Gastrocnemius medialis (tissue), 4 donors: ENCODE measurements around the gene TSR3. TPM values are rescaled to one million over a fixed set of nuclear protein-coding genes. Genes with fewer than 3 reads are reported as not detected.

Source experiments
- ATAC-seq, 2 donors: fragments of 150-250 bp; one replicate each; pipeline ENCODE4 v1.9.1; 2016
- DNase-seq, 2 donors: peaks; one replicate each; pipeline ENCODE4 v3.0.0-alpha.2; 2019
- H3K27ac ChIP-seq, 4 donors: fragments of 200-600 bp; sonication (generic); 1 replicate in 1 of 4; 2 replicates in 3 of 4; pipeline ENCODE4 v1.5.1; 2016 to 2018; ENCODE audit warnings: mild to moderate bottlenecking in 2 of 4, moderate library complexity in 1 of 4
- H3K27me3 ChIP-seq, 3 donors: fragments of 200-600 bp; sonication (generic) in 2 of 3; 1 replicate in 1 of 3; 2 replicates in 2 of 3; pipeline versions ENCODE4 v1.5.1 to v1.6.0; 2016 to 2019; ENCODE audit warnings: mild to moderate bottlenecking in 1 of 3, moderate library complexity in 1 of 3
- H3K36me3 ChIP-seq, 2 donors: fragments of 200-600 bp; sonication (generic) in 1 of 2; one replicate each; pipeline ENCODE4 v1.5.1; 2017 to 2018
- H3K4me1 ChIP-seq, 2 donors: fragments of 200-600 bp; sonication (generic) in 1 of 2; one replicate each; pipeline ENCODE4 v1.5.1; 2016 to 2017; ENCODE audit warnings: mild to moderate bottlenecking in 2 of 2
- H3K4me3 ChIP-seq, 4 donors: fragments of 200-600 bp; sonication (generic) in 3 of 4; 1 replicate in 1 of 4; 2 replicates in 3 of 4; pipeline ENCODE4 v1.5.1; 2016 to 2019; ENCODE audit warnings: mild to moderate bottlenecking in 2 of 4
- H3K9me3 ChIP-seq, 3 donors: fragments of 200-600 bp; sonication (generic) in 2 of 3; 1 replicate in 1 of 3; 2 replicates in 2 of 3; pipeline ENCODE4 v1.5.1; 2016 to 2019
- POLR2A ChIP-seq, 2 donors: fragments of 450-650 bp; IDR thresholded peaks; one replicate each; pipeline ENCODE4 v1.6.1; 2017; ENCODE audit warnings: antibody characterized with exemption in 2 of 2, mild to moderate bottlenecking in 2 of 2, moderate library complexity in 2 of 2
- in situ Hi-C, 4 donors: fragments of 200-750 bp; cut with MboI; loops; one replicate each; pipeline versions ENCODE4 v1.15.0 to v1.8.0; 2017; ENCODE audit warnings: low sequenced_read_pairs in 4 of 4
- intact Hi-C: fragments of 100-400 bp; cut with DNase I; formaldehyde crosslinking; loops from one replicate; pipeline ENCODE4 v1.15.1; 2023; ENCODE audit warnings: low total_unique reads
- total RNA-seq, 4 donors: library from RNA; depleted of rRNA; stranded (reverse); fragments of >200 nt; gene quantifications; one replicate each; pipeline versions ENCODE4 v1.1.0 to v1.2.3, GENCODE V29; 2016
- TF ChIP-seq, protein P1 (sequence below), 5 experiments: fragments of 450-650 bp in 3 of 5; fragments of 200-600 bp in 2 of 5; sonication (generic) in 2 of 5; IDR thresholded peaks in 4 of 5; conservative IDR thresholded peaks in 1 of 5; 1 replicate in 4 of 5; 2 replicates in 1 of 5; pipeline ENCODE4 v1.5.1; 2016 to 2019; ENCODE audit warnings: antibody characterized with exemption in 5 of 5, mild to moderate bottlenecking in 3 of 5, moderate library complexity in 3 of 5

Gene TSR3
- total RNA-seq, 4 donors from 2014 or later, result 63.3 to 103 (median 72.4) TPM

GRCh38 chr16:1397779-1398178 is 46.1 kb upstream of the TSR3 start:
- no peak for DNase-seq
- intact Hi-C loops, result no loop called here
- no peak for ATAC-seq

DNA sequence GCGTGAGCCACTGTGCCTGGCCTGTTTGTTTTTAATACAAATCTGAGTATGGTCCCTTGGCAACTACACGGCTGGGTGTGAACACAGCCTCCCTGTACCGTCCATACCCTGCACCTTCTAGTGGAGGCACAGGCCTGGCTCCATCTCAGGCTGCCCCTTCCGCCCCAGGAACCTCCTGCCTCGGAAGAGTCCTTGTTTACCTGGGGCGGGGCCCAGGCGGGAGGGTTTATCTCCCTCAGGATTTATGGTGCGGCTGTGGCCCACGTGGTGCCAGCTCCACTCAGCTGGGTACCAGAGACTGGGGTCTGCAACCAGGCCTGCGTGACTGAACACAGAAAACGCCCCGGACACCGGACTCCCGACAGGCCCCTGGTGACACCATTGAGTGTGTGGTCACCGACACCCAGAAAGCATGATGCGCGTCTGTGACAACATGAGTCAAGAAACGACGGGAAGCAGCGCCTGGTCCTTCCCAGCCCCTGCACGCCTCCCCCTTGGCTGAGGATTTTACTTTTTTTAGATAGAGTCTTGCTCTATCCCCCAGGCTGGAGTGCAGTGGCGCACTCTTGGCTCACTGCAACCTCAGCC is 43.9 kb upstream of the TSR3 start:
- in situ Hi-C loops (no loop called here), intact Hi-C loops (no loop called here)
- Histone ChIP-seq H3K27me3 (no peaks in the 10 kb centered on the region), H3K4me1 (no peaks in the 10 kb centered on the region), H3K36me3 (peaks cover 0 to 44% of the 10 kb centered on the region in 2 donors), H3K9me3 (no peaks in the 10 kb centered on the region), H3K4me3 (no peak overlapping the region), H3K27ac (no peak overlapping the region)
- ATAC-seq, result no peak
- TF ChIP-seq, protein P1, sequence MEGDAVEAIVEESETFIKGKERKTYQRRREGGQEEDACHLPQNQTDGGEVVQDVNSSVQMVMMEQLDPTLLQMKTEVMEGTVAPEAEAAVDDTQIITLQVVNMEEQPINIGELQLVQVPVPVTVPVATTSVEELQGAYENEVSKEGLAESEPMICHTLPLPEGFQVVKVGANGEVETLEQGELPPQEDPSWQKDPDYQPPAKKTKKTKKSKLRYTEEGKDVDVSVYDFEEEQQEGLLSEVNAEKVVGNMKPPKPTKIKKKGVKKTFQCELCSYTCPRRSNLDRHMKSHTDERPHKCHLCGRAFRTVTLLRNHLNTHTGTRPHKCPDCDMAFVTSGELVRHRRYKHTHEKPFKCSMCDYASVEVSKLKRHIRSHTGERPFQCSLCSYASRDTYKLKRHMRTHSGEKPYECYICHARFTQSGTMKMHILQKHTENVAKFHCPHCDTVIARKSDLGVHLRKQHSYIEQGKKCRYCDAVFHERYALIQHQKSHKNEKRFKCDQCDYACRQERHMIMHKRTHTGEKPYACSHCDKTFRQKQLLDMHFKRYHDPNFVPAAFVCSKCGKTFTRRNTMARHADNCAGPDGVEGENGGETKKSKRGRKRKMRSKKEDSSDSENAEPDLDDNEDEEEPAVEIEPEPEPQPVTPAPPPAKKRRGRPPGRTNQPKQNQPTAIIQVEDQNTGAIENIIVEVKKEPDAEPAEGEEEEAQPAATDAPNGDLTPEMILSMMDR (IDR thresholded peaks at IDR 0.05 in 4 of 5, conservative IDR thresholded peaks at IDR 0.05 in 1 of 5), result no peak
- no peak for TF ChIP-seq POLR2A (IDR thresholded peaks at IDR 0.05)
- DNase-seq, result no peak

More at GRCh38 chr16:1397779-1398178, 46.1 kb upstream of the TSR3 start:
- peaks cover 0 to 51% of the 10 kb centered on the region in 2 donors for H3K36me3 ChIP-seq
- H3K9me3 ChIP-seq, result no peaks in the 10 kb centered on the region
- TF ChIP-seq, protein P1 (IDR thresholded peaks at IDR 0.05 in 4 of 5, conservative IDR thresholded peaks at IDR 0.05 in 1 of 5), result no peak
- no peak for TF ChIP-seq POLR2A (IDR thresholded peaks at IDR 0.05)
- H3K27ac ChIP-seq, result no peak overlapping the region
- H3K4me3 ChIP-seq, result no peak overlapping the region
- in situ Hi-C loops, result no loop called here
- no peaks in the 10 kb centered on the region for H3K27me3 ChIP-seq
- no peaks in the 10 kb centered on the region for H3K4me1 ChIP-seq

- Histone ChIP-seq H3K27ac (no peak overlapping the region), H3K9me3 (no peaks in the 10 kb centered on the region), H3K4me1 (no peaks in the 10 kb centered on the region), H3K27me3 (no peaks in the 10 kb centered on the region), H3K36me3 (peaks cover 0 to 48% of the 10 kb centered on the region in 2 donors), H3K4me3 (no peak overlapping the region)
- no peak for ATAC-seq
- TF ChIP-seq, protein P1 (IDR thresholded peaks at IDR 0.05 in 4 of 5, conservative IDR thresholded peaks at IDR 0.05 in 1 of 5), result no peak
- TF ChIP-seq POLR2A (IDR thresholded peaks at IDR 0.05), result no peak
- no peak for DNase-seq
- in situ Hi-C loops, result no loop called here
- intact Hi-C loops, result no loop called here
Measured at GRCh38 chr16:1394367-1394951, 42.8 kb upstream of the TSR3 start.

GRCh38 chr16:1393613-1394176 is 42.0 kb upstream of the TSR3 start:
- Histone ChIP-seq H3K27me3 (no peaks in the 10 kb centered on the region), H3K27ac (no peak overlapping the region), H3K36me3 (peaks cover 0 to 42% of the 10 kb centered on the region in 2 donors), H3K4me1 (no peaks in the 10 kb centered on the region), H3K4me3 (no peak overlapping the region), H3K9me3 (no peaks in the 10 kb centered on the region)
- no peak for DNase-seq
- TF ChIP-seq POLR2A (IDR thresholded peaks at IDR 0.05), result no peak
- TF ChIP-seq, protein P1 (IDR thresholded peaks at IDR 0.05 in 4 of 5, conservative IDR thresholded peaks at IDR 0.05 in 1 of 5), result no peak
- in situ Hi-C loops (no loop called here), intact Hi-C loops (no loop called here)
- no peak for ATAC-seq
